ENCODE results near the gene TLCD2.
"Not testable (repeated sequence)": the region's sequence is repeated elsewhere in the genome, so short reads cannot be mapped to it uniquely, and the experiment has no call there.

The TLCD2 gene

DNA sequence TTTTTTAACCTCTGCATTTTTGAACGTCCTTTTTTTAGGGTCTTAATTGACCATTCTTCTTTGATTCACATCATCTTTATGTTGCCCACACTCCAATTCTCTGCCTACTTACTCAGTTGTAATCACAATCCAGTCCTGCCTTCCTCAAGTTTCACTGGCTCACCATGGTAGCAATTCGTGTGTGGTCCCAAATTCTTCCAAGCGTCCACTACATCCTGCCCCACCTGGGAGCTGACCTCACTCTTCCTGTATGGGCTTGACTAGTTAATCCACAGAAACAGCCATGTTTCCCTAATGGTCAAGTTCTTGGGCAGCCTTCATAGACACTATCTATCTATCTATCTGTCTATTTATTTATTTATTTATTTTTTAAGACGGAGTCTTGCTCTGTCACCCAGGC lies 7.1 kb downstream of the TLCD2 start:
- H3K9me3 ChIP-seq: no peaks in the 10 kb centered on the region
- no peak overlapping the region for H3K4me3 ChIP-seq (ENCODE audit: low read depth, low read length)
- no peaks in the 10 kb centered on the region for H3K27me3 ChIP-seq
- no peaks in the 10 kb centered on the region for H3K36me3 ChIP-seq
- TF ChIP-seq CTCF (IDR thresholded peaks at IDR 0.05; ENCODE audit: low read depth, low read length): no peak
- DNase-seq: no peak
- H3K4me1 ChIP-seq: no peaks in the 10 kb centered on the region

GRCh38 chr17:1699891-1700290 lies 10.3 kb downstream of the TLCD2 start:
- not testable (repeated sequence) for H3K4me3 ChIP-seq (ENCODE audit: low read depth, low read length); H3K36me3 ChIP-seq; DNase-seq; H3K4me1 ChIP-seq; H3K9me3 ChIP-seq; H3K27me3 ChIP-seq

- no peaks in the 10 kb centered on the region for H3K36me3 ChIP-seq
- no peaks in the 10 kb centered on the region for H3K27me3 ChIP-seq
- H3K4me3 ChIP-seq (ENCODE audit: low read depth, low read length): no peak overlapping the region
- no peak for TF ChIP-seq CTCF (IDR thresholded peaks at IDR 0.05; ENCODE audit: low read depth, low read length)
- no peaks in the 10 kb centered on the region for H3K4me1 ChIP-seq
- no peaks in the 10 kb centered on the region for H3K9me3 ChIP-seq
- DNase-seq: no peak
Observed at GRCh38 chr17:1697681-1698080, 12.5 kb downstream of the TLCD2 start.

GRCh38 chr17:1695365-1695764 lies 14.8 kb downstream of the TLCD2 start:
- no peaks in the 10 kb centered on the region for H3K27me3 ChIP-seq
- no peaks in the 10 kb centered on the region for H3K36me3 ChIP-seq
- no peaks in the 10 kb centered on the region for H3K9me3 ChIP-seq
- H3K4me1 ChIP-seq: no peaks in the 10 kb centered on the region
- no peak for DNase-seq
- TF ChIP-seq CTCF (IDR thresholded peaks at IDR 0.05; ENCODE audit: low read depth, low read length): no peak
- no peak overlapping the region for H3K4me3 ChIP-seq (ENCODE audit: low read depth, low read length)

DNA sequence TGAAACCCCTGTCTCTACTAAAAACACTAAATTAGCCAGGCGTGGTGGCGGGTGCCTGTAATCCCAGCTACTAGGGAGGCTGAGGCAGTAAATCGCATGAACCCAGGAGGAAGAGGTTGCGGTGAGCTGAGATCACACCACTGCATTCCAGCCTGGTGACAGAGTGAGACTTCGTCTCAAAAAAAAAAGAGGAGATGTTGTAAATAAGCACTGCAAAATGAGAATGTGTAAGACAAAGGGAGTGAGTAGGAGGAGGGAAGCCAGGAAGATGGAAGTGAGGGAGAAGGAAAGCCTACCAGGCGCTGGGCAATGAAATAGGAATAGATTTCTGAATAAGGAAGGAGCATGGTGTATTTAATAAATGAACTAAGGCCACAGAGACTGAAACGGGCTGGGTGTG lies 16.8 kb downstream of the TLCD2 start:
- no peaks in the 10 kb centered on the region for H3K4me1 ChIP-seq
- no peaks in the 10 kb centered on the region for H3K9me3 ChIP-seq
- no peak for TF ChIP-seq CTCF (IDR thresholded peaks at IDR 0.05; ENCODE audit: low read depth, low read length)
- no peak overlapping the region for H3K4me3 ChIP-seq (ENCODE audit: low read depth, low read length)
- no peak for DNase-seq
- H3K36me3 ChIP-seq: no peaks in the 10 kb centered on the region
- H3K27me3 ChIP-seq: no peaks in the 10 kb centered on the region

DNA sequence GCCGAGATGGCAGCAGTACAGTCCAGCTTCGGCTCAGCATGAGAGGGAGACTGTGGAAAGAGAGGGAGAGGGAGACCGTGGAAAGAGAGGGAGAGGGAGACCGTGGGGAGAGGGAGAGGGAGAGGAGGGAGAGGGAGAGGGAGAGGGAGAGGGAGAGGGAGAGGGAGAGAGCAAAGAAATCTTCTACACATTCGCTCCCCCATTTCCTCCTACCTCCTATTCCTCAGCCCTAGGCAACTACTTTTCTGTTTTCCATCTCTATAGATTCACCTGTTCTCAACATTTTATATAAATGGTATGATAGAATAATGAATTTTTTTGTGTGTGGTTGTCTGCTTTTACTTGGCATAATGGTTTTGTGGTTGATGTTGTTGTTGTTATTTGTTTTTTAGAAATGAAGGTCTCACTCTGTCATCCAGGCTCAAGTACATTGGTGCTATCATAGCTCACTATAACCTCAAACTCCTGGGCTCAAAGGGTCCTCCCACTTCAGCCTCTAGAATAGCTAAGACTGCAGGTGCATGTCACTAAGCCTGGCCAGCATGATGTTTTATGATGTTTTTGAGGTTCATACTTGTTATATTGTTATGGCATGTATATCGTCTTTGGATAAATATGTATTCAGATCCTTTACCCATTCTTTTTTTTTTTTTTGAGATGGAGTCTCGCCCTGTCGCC lies 19.5 kb downstream of the TLCD2 start:
- no peaks in the 10 kb centered on the region for H3K27me3 ChIP-seq
- no peaks in the 10 kb centered on the region for H3K36me3 ChIP-seq
- DNase-seq: no peak
- H3K4me1 ChIP-seq: no peaks in the 10 kb centered on the region
- no peaks in the 10 kb centered on the region for H3K9me3 ChIP-seq
- no peak overlapping the region for H3K4me3 ChIP-seq (ENCODE audit: low read depth, low read length)
- TF ChIP-seq CTCF (IDR thresholded peaks at IDR 0.05; ENCODE audit: low read depth, low read length): no peak

- H3K4me1 ChIP-seq: not testable (repeated sequence)
Observed at GRCh38 chr17:1688405-1688804, 21.8 kb downstream of the TLCD2 start.

More at GRCh38 chr17:1688405-1688804, 21.8 kb downstream of the TLCD2 start:
- not testable (repeated sequence) for H3K4me3 ChIP-seq (ENCODE audit: low read depth, low read length); H3K9me3 ChIP-seq; DNase-seq; H3K36me3 ChIP-seq; H3K27me3 ChIP-seq

Measured in BE2C (cell line).